Esophagus squamous epithelium (tissue), 5 donors: ENCODE data around the gene CNTNAP2. TPM values are rescaled to one million over a fixed set of nuclear protein-coding genes. Genes with fewer than 3 reads are reported as not detected.
"Not testable (repeated sequence)": the region's sequence is repeated elsewhere in the genome, so short reads cannot be mapped to it uniquely, and the experiment has no call there.

ENCODE experiments used
- DNase-seq: peaks from one replicate; lab custom pipeline; 2025; lab: John Stamatoyannopoulos, UW
- H3K27ac ChIP-seq, 4 donors: fragments of 200-600 bp; sonication (generic); one replicate each; pipeline ENCODE4 v1.5.1; 2016 to 2019; ENCODE audit warnings: mild to moderate bottlenecking in 1 of 4
- H3K27me3 ChIP-seq, 4 donors: fragments of 200-600 bp; sonication (generic); 1 replicate in 3 of 4; 2 replicates in 1 of 4; pipeline versions ENCODE4 v1.5.1 to v1.6.0; 2017 to 2021; ENCODE audit warnings: antibody characterized with exemption in 1 of 4
- H3K36me3 ChIP-seq, 3 donors: fragments of 200-600 bp; sonication (generic); one replicate each; pipeline ENCODE4 v1.5.1; 2016 to 2019
- H3K4me1 ChIP-seq, 3 donors: fragments of 200-600 bp; sonication (generic); one replicate each; pipeline ENCODE4 v1.5.1; 2017 to 2019
- H3K4me3 ChIP-seq, 4 donors: fragments of 200-600 bp; sonication (generic); 1 replicate in 3 of 4; 2 replicates in 1 of 4; pipeline ENCODE4 v1.5.1; 2016 to 2019; ENCODE audit warnings: mild to moderate bottlenecking in 2 of 4, moderate library complexity in 1 of 4
- H3K9me3 ChIP-seq, 3 donors: fragments of 200-600 bp; sonication (generic); one replicate each; pipeline ENCODE4 v1.5.1; 2016 to 2019
- CTCF ChIP-seq, 6 experiments: fragments of 450-650 bp in 4 of 6; fragments of 200-600 bp in 2 of 6; sonication (generic) in 2 of 6; IDR thresholded peaks; one replicate each; pipeline ENCODE4 v1.5.1; 2016 to 2019; ENCODE audit warnings: antibody characterized with exemption in 6 of 6, mild to moderate bottlenecking in 4 of 6, moderate library complexity in 4 of 6
- POLR2A ChIP-seq, 4 donors: fragments of 450-650 bp; IDR thresholded peaks; one replicate each; pipeline ENCODE4 v1.6.1; 2017; ENCODE audit warnings: antibody characterized with exemption in 4 of 4, mild to moderate bottlenecking in 4 of 4, moderate library complexity in 3 of 4
- WGBS, 2 donors: methylation state at CpG; one replicate each; pipeline ENCODE4 v1.1.5; 2018; 5-methylcytosine and 5-hydroxymethylcytosine counted together
- intact Hi-C: fragments of 100-400 bp; cut with DNase I; formaldehyde crosslinking; loops from one replicate; pipeline ENCODE4 v1.15.0; 2022
- total RNA-seq, 4 donors: library from RNA; depleted of rRNA; stranded (reverse); fragments of >200 nt; gene quantifications; one replicate each; pipeline ENCODE4 v1.1.0, GENCODE V29; 2016
- donor health status: DM: yes; HTN: yes; CAD: no.

CNTNAP2 gene
- total RNA-seq, 4 donors from 2014 or later = 0.95 to 2.3 (median 1.2) TPM

GRCh38 chr7:148456351-148456750 lies 2339.8 kb downstream of the CNTNAP2 start:
- H3K27me3 ChIP-seq = peaks cover 0 to 6% (median 0%) of the 10 kb centered on the region in 4 donors
- H3K4me3 ChIP-seq = no peak overlapping the region
- H3K9me3 ChIP-seq = no peaks in the 10 kb centered on the region
- no peaks in the 10 kb centered on the region for H3K4me1 ChIP-seq
- WGBS, 2 donors = 100% methylated on average over 2 of the region's 8 CpGs
- no peak for DNase-seq
- no peak overlapping the region for H3K27ac ChIP-seq
- TF ChIP-seq CTCF (IDR thresholded peaks at IDR 0.05) (no peak), POLR2A (IDR thresholded peaks at IDR 0.05) (no peak)
- no peaks in the 10 kb centered on the region for H3K36me3 ChIP-seq
- intact Hi-C loops = no loop called here

GRCh38 chr7:148457310-148457921 lies 2340.8 kb downstream of the CNTNAP2 start:
- Histone ChIP-seq H3K36me3 (no peaks in the 10 kb centered on the region), H3K4me3 (no peak overlapping the region), H3K4me1 (no peaks in the 10 kb centered on the region), H3K27me3 (peaks cover 0 to 6% (median 0%) of the 10 kb centered on the region in 4 donors), H3K27ac (no peak overlapping the region), H3K9me3 (no peaks in the 10 kb centered on the region)
- no peak for TF ChIP-seq POLR2A (IDR thresholded peaks at IDR 0.05)
- TF ChIP-seq CTCF (IDR thresholded peaks at IDR 0.05) = no peak
- intact Hi-C loops = no loop called here
- 81 to 90% methylated on average over 2 of the region's 10 CpGs for WGBS, 2 donors
- no peak for DNase-seq

- TF ChIP-seq POLR2A (IDR thresholded peaks at IDR 0.05) = no peak
- no peak for TF ChIP-seq CTCF (IDR thresholded peaks at IDR 0.05)
- H3K4me3 ChIP-seq = no peak overlapping the region
- H3K9me3 ChIP-seq = no peaks in the 10 kb centered on the region
- no peaks in the 10 kb centered on the region for H3K4me1 ChIP-seq
- H3K27me3 ChIP-seq = peaks cover 0 to 6% (median 0%) of the 10 kb centered on the region in 4 donors
- no peak for DNase-seq
- no peak overlapping the region for H3K27ac ChIP-seq
- no peaks in the 10 kb centered on the region for H3K36me3 ChIP-seq
- intact Hi-C loops = no loop called here
These were observed 2341.7 kb downstream of the CNTNAP2 start for GRCh38 chr7:148458263-148458662.

- no peak overlapping the region for H3K4me3 ChIP-seq
- H3K36me3 ChIP-seq = no peaks in the 10 kb centered on the region
- no peak overlapping the region for H3K27ac ChIP-seq
- no peak for TF ChIP-seq CTCF (IDR thresholded peaks at IDR 0.05)
- no peak for TF ChIP-seq POLR2A (IDR thresholded peaks at IDR 0.05)
- intact Hi-C loops = no loop called here
- no peak for DNase-seq
- no peaks in the 10 kb centered on the region for H3K9me3 ChIP-seq
- 78 to 87% methylated on average over 4 of the region's 4 CpGs for WGBS, 2 donors
- no peaks in the 10 kb centered on the region for H3K4me1 ChIP-seq
- H3K27me3 ChIP-seq = peaks cover 0 to 6% (median 0%) of the 10 kb centered on the region in 4 donors
These were observed 2345.0 kb downstream of the CNTNAP2 start for GRCh38 chr7:148461392-148462179.

DNA sequence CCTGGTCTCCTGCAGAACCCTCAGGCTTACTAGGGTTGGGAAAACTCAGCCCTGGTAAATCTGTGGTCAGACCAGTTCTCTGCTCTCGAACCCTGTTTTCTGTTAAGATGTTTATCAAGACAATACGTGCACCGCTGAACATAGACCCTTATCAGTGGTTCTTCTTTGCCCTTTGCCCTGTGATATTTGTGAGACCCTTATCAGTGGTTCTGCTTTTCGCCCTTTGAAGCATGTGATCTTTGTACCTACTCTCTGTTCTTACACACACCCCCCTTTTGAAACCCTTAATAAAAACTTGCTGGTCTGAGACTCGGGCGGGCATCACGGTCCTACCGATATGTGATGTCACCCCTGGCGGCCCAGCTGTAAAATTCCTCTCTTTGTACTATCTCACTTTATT lies 2346.2 kb downstream of the CNTNAP2 start:
- H3K4me1 ChIP-seq, H3K9me3 ChIP-seq, H3K4me3 ChIP-seq, H3K27me3 ChIP-seq, intact Hi-C loops, H3K36me3 ChIP-seq, H3K27ac ChIP-seq, DNase-seq: not testable (repeated sequence)
- WGBS, 2 donors = 91% methylated on average over 9 of the region's 9 CpGs
